Smooth muscle cell (in vitro differentiated cells): ENCODE data around the gene PHKA2. TPM values are rescaled to one million over a fixed set of nuclear protein-coding genes. Genes with fewer than 3 reads are reported as not detected.

ENCODE experiments used
- DNase-seq: peaks from one replicate; lab custom pipeline; 2025; ENCODE audit not compliant: unreplicated experiment; lab: John Stamatoyannopoulos, UW
- H2AFZ ChIP-seq: fragments of 200-600 bp; sonication (generic); 2 replicates; pipeline ENCODE4 v1.6.0; 2016; ENCODE audit warnings: antibody characterized with exemption, low read depth, mild to moderate bottlenecking
- H3F3A ChIP-seq: fragments of 200-600 bp; sonication (generic); 2 replicates; pipeline ENCODE4 v1.6.0; 2017; ENCODE audit warnings: antibody characterized with exemption, low read depth
- H3K27ac ChIP-seq: fragments of 200-600 bp; sonication (generic); 2 replicates; pipeline ENCODE4 v1.5.1; 2016; ENCODE audit warnings: low read depth, mild to moderate bottlenecking
- H3K27me3 ChIP-seq: fragments of 200-600 bp; sonication (generic); 2 replicates; pipeline ENCODE4 v1.6.1; 2016; ENCODE audit warnings: low read depth, mild to moderate bottlenecking
- H3K36me3 ChIP-seq: fragments of 200-600 bp; sonication (generic); 2 replicates; pipeline ENCODE4 v1.5.1; 2016; ENCODE audit warnings: low read depth
- H3K4me1 ChIP-seq: fragments of 200-600 bp; sonication (generic); 2 replicates; pipeline ENCODE4 v1.5.1; 2016; ENCODE audit warnings: low read depth
- H3K4me2 ChIP-seq: fragments of 200-600 bp; sonication (generic); 2 replicates; pipeline ENCODE4 v1.6.0; 2016; ENCODE audit warnings: mild to moderate bottlenecking
- H3K4me3 ChIP-seq: fragments of 200-600 bp; sonication (generic); 2 replicates; pipeline ENCODE4 v1.5.1; 2016; ENCODE audit warnings: mild to moderate bottlenecking
- H3K79me2 ChIP-seq: fragments of 200-600 bp; sonication (generic); 2 replicates; pipeline ENCODE4 v1.6.0; 2016; ENCODE audit warnings: low read depth, mild to moderate bottlenecking
- H3K9ac ChIP-seq: fragments of 200-600 bp; sonication (generic); 2 replicates; pipeline ENCODE4 v1.6.0; 2016; ENCODE audit warnings: low read depth
- H3K9me3 ChIP-seq: fragments of 200-600 bp; sonication (generic); replicated peaks from 2 replicates; pipeline ENCODE4 v1.5.1; 2016; ENCODE audit warnings: low read depth
- H4K20me1 ChIP-seq: fragments of 200-600 bp; sonication (generic); 2 replicates; pipeline ENCODE4 v1.6.0; 2016; ENCODE audit warnings: low read depth
- WGBS: methylation state at CpG from one replicate; pipeline ENCODE4 v1.1.7; 2016; ENCODE audit warnings: low lambda C conversion rate; 5-methylcytosine and 5-hydroxymethylcytosine counted together
- polyA plus RNA-seq: library from polyadenylated mRNA; unstranded; fragments of >200 nt; fragmentation: Nextera tagmentation; extraction: Ambion mirVana; gene quantifications from 2 replicates; pipeline ENCODE4 v1.2.1, GENCODE V29; 2016
- total RNA-seq: library from RNA; depleted of rRNA; stranded (reverse); fragments of >200 nt; gene quantifications from 2 replicates; pipeline ENCODE4 v1.2.3, GENCODE V29; 2014
- TF ChIP-seq, protein P1 (sequence below): fragments of 200-600 bp; sonication (generic); IDR thresholded peaks from 2 replicates; pipeline ENCODE4 v1.5.1; 2017; ENCODE audit warnings: borderline replicate concordance, mild to moderate bottlenecking, antibody characterized with exemption; ENCODE audit not compliant: insufficient read depth, poor library complexity, severe bottlenecking

PHKA2 gene
- total and polyA plus RNA-seq, 2 experiments from 2014 or later: 7.3 to 22.7 TPM

DNA sequence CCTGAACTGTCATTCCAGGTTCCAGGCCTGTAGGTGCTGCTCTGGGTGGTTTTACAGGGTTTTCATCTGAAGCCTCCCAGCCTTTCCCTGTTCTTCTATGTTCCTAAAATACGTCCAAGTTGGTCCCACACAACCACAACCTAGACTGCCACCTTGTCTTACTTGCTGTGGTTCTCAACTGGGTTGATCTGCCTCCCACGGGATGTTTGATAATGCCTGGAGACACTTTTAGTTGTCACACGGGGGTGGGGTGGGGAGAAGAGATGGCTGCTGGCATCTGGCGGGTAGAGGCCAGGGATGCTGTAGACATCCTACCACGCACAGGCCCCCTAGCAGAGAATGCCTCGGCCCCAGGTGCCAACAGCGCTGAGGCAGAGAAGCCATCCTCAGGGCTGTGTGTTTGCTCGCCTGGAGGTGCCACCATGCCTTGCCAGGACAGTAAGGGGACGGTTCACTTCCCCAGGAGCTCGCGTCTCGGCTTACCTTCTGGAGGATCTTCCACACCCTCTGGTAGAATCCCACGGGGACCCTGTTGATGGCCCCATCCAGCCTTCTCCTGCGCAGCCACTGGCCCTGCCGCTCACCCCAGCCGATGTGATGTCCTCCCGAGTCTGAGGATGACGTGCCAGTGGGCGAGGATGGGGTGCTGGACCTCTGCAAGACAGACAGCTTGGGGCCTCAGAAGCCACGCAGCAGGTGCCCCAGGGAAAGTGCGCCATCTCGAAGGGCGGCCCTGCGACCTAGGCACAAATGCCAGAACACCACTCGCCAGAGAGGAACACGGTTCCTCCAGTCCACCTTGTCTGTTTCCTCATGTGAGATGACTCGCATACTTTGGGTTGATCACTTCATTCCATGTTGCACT lies 87.0 kb downstream of the PHKA2 start:
- H3K27me3 ChIP-seq: no peaks in the 10 kb centered on the region
- TF ChIP-seq, protein P1, sequence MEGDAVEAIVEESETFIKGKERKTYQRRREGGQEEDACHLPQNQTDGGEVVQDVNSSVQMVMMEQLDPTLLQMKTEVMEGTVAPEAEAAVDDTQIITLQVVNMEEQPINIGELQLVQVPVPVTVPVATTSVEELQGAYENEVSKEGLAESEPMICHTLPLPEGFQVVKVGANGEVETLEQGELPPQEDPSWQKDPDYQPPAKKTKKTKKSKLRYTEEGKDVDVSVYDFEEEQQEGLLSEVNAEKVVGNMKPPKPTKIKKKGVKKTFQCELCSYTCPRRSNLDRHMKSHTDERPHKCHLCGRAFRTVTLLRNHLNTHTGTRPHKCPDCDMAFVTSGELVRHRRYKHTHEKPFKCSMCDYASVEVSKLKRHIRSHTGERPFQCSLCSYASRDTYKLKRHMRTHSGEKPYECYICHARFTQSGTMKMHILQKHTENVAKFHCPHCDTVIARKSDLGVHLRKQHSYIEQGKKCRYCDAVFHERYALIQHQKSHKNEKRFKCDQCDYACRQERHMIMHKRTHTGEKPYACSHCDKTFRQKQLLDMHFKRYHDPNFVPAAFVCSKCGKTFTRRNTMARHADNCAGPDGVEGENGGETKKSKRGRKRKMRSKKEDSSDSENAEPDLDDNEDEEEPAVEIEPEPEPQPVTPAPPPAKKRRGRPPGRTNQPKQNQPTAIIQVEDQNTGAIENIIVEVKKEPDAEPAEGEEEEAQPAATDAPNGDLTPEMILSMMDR: no peak
- H3K4me2 ChIP-seq: no peak overlapping the region
- H3K4me3 ChIP-seq: no peak overlapping the region
- H4K20me1 ChIP-seq: no peaks in the 10 kb centered on the region
- H3K4me1 ChIP-seq: no peaks in the 10 kb centered on the region
- H3K9me3 ChIP-seq: no peaks in the 10 kb centered on the region
- DNase-seq: no peak
- H3K27ac ChIP-seq: no peak overlapping the region
- no peak overlapping the region for H3K9ac ChIP-seq
- no peaks in the 10 kb centered on the region for H3K79me2 ChIP-seq
- H3K36me3 ChIP-seq: no peaks in the 10 kb centered on the region
- WGBS: 89% methylated on average over 27 of the region's 27 CpGs
- H2AFZ ChIP-seq: no peak overlapping the region
- H3F3A ChIP-seq: no peaks in the 10 kb centered on the region

DNA sequence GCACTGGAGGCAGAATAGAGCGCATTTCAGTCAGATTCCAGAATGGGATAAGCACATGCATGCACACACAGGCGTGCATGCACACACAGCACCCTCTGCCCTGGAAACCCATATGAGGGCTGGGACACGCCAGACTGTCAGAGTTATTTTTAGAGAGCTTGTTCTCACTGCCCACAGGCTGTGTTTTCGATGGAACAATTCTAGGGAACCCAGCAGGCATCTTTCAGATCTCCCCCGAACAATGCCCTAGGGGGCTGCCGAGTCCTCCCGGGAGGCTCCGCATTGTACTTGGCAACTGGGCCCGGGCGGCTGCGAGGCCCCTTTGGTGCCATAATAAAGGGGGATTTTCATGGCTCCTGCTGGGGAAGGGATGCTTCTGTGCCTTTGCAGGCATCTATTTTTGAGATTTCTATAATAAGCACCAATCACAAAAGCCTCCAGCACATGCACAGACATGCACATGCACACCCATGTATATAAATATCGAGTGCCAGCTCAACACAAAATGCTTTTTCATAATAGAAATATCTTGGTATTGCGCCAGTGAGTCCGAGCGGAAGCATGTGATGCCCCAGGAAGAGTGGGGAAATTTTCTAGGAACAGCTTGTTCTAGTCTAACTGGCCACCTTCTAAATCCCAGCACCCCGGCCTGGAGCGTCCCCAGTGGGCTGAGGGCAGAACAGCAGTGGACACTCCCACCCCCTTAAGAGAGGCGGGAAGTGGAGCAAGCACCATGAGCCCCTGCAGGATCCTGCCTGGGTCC lies 88.5 kb downstream of the PHKA2 start:
- Histone ChIP-seq H3K4me3 (no peak overlapping the region), H3K27ac (no peak overlapping the region), H3K36me3 (no peaks in the 10 kb centered on the region), H3K27me3 (no peaks in the 10 kb centered on the region), H3F3A (no peaks in the 10 kb centered on the region), H3K9ac (no peak overlapping the region), H2AFZ (no peak overlapping the region), H3K4me2 (no peak overlapping the region), H3K9me3 (no peaks in the 10 kb centered on the region), H3K79me2 (no peaks in the 10 kb centered on the region), H3K4me1 (no peaks in the 10 kb centered on the region), H4K20me1 (no peaks in the 10 kb centered on the region)
- WGBS: 87% methylated on average over 18 of the region's 18 CpGs
- no peak for DNase-seq
- TF ChIP-seq, protein P1: no peak

DNA sequence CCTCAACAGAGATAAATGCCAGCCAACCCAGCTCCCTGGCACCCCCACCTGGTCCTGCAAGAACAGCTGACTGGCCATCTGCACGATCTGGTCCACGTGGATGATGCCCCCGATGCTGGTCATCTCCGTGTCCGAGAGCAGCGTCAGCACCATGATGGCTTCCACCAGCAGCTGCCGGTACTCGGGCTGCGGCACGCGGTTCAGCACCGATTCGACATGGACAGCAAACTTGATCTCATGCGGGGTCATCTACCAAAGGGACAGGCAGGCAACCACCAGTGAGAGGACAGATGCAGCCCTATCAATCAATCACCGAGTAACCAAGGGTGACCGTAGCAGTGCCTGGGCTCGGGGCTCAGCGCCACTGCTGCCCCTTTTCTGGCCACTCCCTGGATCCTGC lies 89.8 kb downstream of the PHKA2 start:
- H3K9me3 ChIP-seq: no peaks in the 10 kb centered on the region
- DNase-seq: no peak
- H3K9ac ChIP-seq: no peak overlapping the region
- H3K4me2 ChIP-seq: no peak overlapping the region
- H2AFZ ChIP-seq: no peak overlapping the region
- H4K20me1 ChIP-seq: no peaks in the 10 kb centered on the region
- no peaks in the 10 kb centered on the region for H3F3A ChIP-seq
- H3K36me3 ChIP-seq: no peaks in the 10 kb centered on the region
- H3K4me1 ChIP-seq: no peaks in the 10 kb centered on the region
- H3K79me2 ChIP-seq: no peaks in the 10 kb centered on the region
- TF ChIP-seq, protein P1: no peak
- 87% methylated on average over 18 of the region's 18 CpGs for WGBS
- no peaks in the 10 kb centered on the region for H3K27me3 ChIP-seq
- no peak overlapping the region for H3K4me3 ChIP-seq
- no peak overlapping the region for H3K27ac ChIP-seq
